Embryonic facial prominence (tissue), 1 donor: ENCODE data around the gene FXN.
"Not testable (repeated sequence)": the region's sequence is repeated elsewhere in the genome, so short reads cannot be mapped to it uniquely, and the experiment has no call there.

Experiments
- DNase-seq: peaks from one replicate; pipeline ENCODE4 v3.0.0-alpha.2; 2016; ENCODE audit errors: extremely low spot score

FXN gene

GRCh38 chr9:69103348-69103996 lies 67.9 kb downstream of the FXN start:
- not testable (repeated sequence) for DNase-seq

DNA sequence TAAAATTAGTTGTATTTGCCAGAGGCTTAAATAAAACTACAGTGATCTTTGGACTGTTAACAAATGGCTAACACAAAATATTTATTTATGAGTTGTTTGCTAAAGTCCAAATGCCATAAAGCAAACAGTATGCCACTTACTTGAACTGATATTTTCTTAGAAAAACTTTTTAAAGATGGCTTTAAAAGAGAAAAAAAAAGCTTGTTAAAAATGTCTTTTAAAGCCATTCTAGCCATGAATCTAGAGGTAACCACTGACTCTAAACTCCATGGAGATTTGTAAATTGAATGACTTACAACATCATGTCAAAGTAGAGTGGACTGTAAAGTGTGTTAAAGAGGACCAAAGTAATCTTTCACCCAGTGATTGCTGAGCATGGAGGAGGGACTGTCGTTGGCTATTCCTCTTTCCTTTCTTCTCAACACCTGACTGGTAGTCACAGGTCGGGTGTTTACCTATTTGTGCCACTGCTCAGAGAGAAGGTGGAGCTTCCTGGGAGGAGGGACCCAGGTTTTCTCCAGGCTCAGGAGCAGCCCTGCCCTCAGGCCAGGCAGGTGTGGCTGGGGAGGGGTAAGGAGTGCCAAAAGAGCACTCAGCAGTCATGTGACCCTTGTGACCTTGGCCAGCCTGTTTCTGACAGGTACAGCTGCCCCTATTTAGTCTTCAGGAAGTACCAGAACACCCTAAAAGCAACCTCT lies 69.4 kb downstream of the FXN start:
- no peak for DNase-seq

GRCh38 chr9:69107771-69108170 lies 72.2 kb downstream of the FXN start:
- no peak for DNase-seq

GRCh38 chr9:69108706-69109105 lies 73.2 kb downstream of the FXN start:
- DNase-seq, result not testable (repeated sequence)

GRCh38 chr9:69109152-69109551 lies 73.6 kb downstream of the FXN start:
- DNase-seq, result no peak

DNA sequence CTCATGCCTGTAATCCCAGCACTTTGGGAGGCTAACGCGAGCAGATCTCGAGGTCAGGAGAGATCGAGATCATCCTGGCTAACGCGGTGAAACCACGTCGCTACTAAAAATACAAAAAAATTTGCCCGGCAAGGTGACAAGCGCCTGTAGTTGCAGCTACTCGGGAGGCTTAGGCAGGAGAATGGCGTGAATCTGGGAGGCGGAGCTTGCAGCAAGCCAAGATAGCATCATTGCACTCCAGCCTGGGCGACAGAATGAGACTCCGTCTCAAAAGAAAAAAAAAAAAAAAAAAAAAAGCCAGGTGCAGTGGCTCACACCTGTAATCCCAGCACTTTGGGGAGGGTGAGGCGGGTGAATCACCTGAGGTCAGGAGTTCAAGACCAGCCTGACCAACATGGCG lies 77.1 kb downstream of the FXN start:
- DNase-seq, result not testable (repeated sequence)

- no peak for DNase-seq
Observed at GRCh38 chr9:69115621-69116020, 80.1 kb downstream of the FXN start.

GRCh38 chr9:69118656-69119055 lies 83.1 kb downstream of the FXN start:
- DNase-seq, result no peak

- no peak for DNase-seq
Observed at GRCh38 chr9:69120380-69121154, 85.0 kb downstream of the FXN start.

DNA sequence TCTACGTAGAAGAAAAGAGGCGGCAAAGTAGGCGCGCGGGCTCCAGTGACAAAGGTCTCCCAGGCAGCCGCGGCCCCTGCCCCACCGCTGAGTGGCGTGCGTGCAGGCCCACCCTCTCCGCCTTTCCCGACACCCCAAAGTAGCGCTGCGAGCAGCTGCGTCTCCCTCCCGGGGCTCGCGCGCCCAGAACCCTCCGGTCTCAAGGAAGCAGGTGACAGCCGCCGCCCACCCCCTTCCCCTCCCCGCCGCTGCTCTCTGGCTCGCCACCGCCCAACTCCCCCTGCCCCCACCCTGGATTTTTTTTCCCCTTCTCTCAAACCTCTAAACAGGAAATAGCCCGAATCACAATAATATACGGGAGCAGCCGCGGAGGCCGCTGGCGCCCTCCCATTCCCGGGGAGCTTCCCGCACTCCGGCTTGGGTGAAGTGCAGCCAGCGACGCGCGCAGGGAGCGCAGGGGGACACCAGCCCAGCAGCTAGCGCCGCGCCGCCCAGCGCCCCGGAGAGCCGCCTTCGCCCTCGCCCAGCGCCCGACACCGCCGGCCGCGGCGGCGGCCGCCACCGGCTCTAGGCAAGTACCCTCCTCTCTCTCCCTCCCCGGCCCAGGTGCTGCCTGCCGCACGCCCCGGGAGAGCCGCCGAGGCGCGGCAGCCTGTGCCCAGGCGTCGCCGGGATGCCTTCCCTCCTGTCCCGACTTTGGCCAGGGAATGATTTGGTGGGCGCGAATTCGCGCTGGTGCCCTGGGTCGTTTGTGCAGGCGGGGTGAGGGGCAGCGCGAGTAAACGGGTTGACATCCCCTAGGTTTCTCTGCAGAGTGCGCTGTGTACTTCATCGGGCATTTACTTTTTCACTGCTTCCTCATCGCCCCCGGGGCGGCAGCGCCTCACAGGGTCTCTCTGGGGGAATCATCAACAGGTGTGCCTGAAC lies 85.9 kb downstream of the FXN start:
- DNase-seq, result no peak

DNA sequence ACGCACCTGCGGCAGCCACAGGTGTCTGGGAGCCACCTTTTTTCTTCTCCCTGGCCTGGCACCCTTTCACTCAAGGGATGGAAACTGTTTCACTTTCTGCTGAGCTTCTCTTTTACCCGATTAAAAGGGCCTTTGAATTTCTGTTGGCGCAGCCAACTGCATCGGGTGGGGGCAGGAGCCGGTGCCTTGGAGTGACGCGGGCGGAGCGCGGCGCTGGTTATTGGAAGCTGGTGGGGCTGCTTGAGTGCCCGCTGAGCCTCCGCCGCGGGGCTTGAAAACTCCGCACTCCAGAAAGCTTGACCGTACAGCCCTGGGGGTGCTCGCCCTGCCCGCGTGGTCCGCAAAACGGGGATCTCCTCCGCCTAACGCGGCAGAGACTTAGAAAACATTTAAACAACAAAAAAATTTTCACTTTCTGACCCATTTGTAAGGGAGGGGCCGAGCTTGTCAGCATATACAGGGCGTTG lies 86.6 kb downstream of the FXN start:
- DNase-seq, result no peak

DNA sequence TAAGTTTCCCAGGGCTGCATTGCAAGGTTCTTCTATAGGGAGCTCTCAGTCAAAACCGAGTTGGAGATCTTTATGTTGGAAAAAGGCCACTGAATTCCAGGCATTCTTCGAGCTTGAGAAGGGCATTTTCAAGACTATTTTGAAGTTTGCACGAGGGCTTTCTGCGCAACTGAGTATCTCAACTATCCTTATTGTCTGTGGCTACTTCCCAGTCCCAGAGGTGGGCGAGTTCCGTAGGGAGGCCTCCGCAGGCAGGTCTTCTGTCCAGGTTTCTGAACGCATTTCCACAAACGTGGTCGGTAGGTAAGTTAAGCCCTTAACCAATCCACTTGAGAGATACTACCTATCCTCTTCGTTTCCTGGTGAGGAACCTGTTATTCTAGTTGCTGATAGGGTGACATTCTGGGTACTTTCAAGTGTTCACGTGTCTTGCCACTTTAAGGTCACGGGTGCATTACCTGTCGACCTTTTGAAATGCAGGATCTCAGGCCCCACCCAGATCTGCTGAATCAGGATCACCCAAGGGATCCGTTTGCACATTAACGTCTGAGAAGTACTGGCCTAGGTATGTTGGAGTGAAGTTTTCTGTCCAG lies 87.1 kb downstream of the FXN start:
- no peak for DNase-seq

DNA sequence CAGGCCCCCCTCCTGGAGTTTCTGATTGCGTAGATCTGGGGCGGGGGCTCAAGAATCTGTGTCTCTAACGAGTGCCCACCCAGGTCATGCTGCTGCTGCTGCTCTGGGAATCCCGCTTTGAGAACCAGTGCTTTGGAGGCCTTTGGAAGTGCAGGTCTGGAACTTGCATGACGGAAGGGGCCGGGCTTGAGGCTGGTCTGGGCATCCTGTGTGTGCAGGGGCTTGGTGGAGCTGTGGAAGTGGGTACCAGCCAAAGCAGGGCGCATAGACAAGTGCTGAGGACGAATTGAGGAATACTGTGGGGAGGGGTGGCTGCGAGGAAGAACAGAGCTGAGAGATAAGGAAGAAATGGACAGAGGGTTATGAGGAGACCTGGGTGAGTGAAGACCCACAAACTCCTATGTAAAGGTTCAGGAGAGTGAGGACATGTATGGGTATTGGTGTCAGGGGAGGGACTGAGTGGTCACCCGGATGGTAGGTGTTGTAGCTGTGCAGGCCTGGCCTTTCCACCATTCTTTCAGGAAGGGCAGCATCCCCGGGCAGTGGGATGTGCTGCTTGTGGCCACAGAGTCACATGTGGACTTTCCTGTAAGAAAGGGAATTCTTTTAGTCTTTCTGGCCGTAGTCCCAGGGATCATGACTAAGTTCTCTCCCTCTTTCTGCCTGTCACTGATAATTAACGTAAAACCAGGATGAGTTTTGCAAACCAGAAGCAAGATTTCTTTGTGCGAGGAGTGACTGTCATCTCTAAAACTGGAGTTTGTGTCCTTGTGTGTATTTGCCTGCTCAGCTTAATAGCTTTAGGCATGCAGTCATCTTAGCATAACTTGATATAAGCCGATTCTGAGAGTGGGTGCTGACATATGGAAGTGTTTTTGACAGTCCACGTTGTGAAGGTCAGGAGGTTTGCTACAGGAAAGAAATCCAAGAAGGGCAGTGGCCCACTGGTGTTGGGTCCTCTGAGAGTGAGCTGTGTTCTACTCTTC lies 95.2 kb downstream of the FXN start:
- no peak for DNase-seq

- no peak for DNase-seq
Observed at GRCh38 chr9:69131682-69132081, 96.1 kb downstream of the FXN start.

DNA sequence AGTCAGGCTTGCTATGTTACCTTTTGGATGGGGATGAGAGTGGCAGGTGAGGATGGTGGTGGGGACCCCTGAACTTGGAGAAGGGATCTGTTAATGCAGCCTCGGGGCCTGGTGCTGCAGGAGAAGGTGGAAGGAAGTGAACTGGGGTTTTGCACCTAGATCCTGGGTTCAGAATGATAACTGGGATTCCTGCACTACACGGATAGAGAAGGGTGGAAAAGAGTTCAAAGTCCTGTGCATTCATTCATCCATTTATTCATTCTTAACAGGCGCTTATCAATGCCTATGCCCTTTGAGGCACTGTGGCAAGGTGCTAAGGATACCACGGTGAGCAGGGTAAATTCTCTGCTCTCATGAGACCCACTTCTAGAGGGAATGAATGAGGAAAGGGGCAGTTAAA lies 96.8 kb downstream of the FXN start:
- no peak for DNase-seq

DNA sequence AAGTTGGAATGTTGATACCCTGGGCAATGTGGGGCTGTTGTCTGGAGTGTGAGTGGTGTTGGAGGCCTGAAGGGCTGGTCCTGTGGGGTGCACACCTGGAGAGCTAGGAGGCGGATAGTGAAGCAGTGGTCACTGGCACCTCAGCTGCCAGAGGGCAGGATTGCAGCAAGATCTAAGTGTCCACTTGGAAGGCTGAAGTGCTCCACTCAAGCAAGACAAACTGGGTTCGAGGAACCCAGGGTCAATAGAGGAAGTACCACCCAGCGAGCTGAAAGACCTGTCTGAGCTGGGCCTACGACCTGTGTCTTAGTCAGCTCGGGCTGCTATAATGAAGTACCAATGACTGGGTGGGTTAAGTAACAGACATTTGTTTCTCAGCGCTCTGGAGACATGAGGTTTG lies 98.9 kb downstream of the FXN start:
- DNase-seq, result no peak

GRCh38 chr9:69136185-69136584 lies 100.6 kb downstream of the FXN start:
- DNase-seq, result no peak

DNA sequence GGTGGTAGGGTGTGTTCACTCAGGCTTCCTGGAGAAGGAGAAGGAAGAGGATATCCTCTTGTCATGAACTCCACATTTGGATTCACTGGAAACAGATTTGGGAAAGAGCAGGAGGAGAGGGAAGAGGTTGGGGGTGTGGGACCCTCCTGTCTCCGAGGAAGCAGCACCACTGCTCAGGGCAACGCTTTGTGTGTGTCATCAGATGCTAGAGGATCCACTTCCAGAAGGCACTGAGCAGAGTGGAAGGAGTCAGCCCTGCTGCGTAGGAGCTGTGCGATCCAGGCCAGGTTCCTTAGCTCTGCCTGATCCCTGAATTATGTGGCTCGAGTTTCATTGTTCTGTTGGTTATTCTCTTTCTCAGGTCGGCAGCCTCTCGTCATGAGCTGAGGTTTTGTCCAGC lies 101.2 kb downstream of the FXN start:
- no peak for DNase-seq

DNA sequence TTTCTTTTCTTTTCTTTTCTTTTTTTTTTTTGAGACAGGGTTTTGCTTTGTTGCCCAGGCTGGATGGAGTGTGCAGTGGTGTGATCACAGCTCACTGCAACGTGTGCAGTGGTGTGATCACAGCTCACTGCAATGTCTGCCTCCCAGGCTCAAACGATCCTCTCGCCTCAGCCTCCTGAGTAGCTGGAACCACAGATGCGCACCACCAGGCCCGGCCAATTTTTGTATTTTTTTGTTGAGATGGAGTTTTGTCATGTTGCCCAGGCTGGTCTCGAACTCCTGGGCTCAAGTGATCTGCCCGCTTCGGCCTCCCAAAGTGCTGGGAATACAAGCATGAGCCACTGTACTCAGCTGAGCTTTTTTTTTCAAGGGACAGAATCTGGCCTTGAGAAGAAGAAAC lies 101.8 kb downstream of the FXN start:
- no peak for DNase-seq

DNA sequence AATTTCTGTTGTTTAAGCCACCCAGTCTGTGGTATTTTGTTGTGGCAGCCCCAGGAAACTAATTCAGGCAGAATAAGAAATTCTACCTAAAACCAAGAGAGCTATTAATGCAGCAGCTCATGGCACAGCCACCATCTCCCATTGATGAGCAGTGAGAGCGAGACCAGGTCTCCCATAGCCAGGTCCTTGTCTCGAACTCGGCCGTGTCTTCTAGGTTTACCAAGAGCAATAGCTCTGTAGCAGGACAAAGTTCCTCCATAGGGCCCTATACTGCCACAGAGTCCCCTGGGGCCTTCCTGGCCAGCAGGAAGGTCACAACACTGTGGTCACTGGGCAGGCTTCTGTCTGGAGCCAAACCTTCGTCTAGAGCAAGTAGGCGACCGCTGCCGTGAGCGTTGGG lies 104.0 kb downstream of the FXN start:
- no peak for DNase-seq
